WTC11 (cell line): ENCODE data around the gene SLC25A41. TPM values are rescaled to one million over a fixed set of nuclear protein-coding genes. Genes with fewer than 3 reads are reported as not detected.
A peak's percentile ranks its signal among the peaks of the same experiment; 100 is the strongest.

Experiments used
- ATAC-seq: fragments of 200-7000 bp; cut with Tn5 transposase; 2 replicates; pipeline ENCODE4 v1.10.0; 2021; ENCODE audit warnings: mild to moderate bottlenecking, moderate library complexity
- CTCF ChIA-PET: fragments of 300-600 bp; sonication (Branson Sonifier 250); formaldehyde crosslinking; loops from one replicate; lab custom pipeline; 2021; ENCODE audit warnings: antibody characterized with exemption; lab: Charles Lee
- POLR2A ChIA-PET: fragments of 350-600 bp; sonication (Branson Sonifier 250); formaldehyde crosslinking; loops from one replicate; lab custom pipeline; 2021; ENCODE audit warnings: antibody characterized with exemption; lab: Charles Lee
- DNase-seq: peaks from one replicate; pipeline ENCODE4 v3.0.0; 2021; ENCODE audit warnings: low spot score
- H3K27ac Mint-ChIP-seq: 2 replicates; pipeline ENCODE4 v1.8.0; 2021; ENCODE audit warnings: mixed read lengths
- H3K27me3 Mint-ChIP-seq: 2 replicates; pipeline ENCODE4 v1.8.0; 2021; ENCODE audit warnings: low read depth, mild to moderate bottlenecking, moderate library complexity, mixed read lengths
- H3K36me3 Mint-ChIP-seq: 2 replicates; pipeline ENCODE4 v1.8.0; 2021; ENCODE audit warnings: mixed read lengths
- H3K4me1 Mint-ChIP-seq: 2 replicates; pipeline ENCODE4 v1.8.0; 2022; ENCODE audit warnings: mixed read lengths
- H3K4me3 Mint-ChIP-seq: 2 replicates; pipeline ENCODE4 v1.8.0; 2021; ENCODE audit warnings: mild to moderate bottlenecking, moderate library complexity, mixed read lengths
- H3K9me3 Mint-ChIP-seq: 2 replicates; pipeline ENCODE4 v1.8.0; 2021; ENCODE audit warnings: mixed read lengths
- CREM ChIP-seq: sonication (generic); formaldehyde crosslinking; IDR thresholded peaks from 2 replicates; pipeline ENCODE4 v1.8.1; 2022; ENCODE audit warnings: mild to moderate bottlenecking, missing genetic modification reagents, moderate library complexity
- ELF4 ChIP-seq: sonication (generic); formaldehyde crosslinking; IDR thresholded peaks from 2 replicates; pipeline ENCODE4 v1.8.1; 2022; ENCODE audit warnings: low read depth, mild to moderate bottlenecking, moderate library complexity, missing genetic modification reagents
- HMGA2 ChIP-seq: fragments of 250-450 bp; sonication (Bioruptor Pico); IDR thresholded peaks from 2 replicates; pipeline ENCODE4 v1.4.0; 2021; ENCODE audit warnings: mild to moderate bottlenecking, moderate library complexity
- KAT7 ChIP-seq: sonication (generic); formaldehyde crosslinking; IDR thresholded peaks from 2 replicates; pipeline ENCODE4 v1.8.1; 2023; ENCODE audit warnings: missing genetic modification reagents, mild to moderate bottlenecking, borderline replicate concordance
- MYBL2 ChIP-seq: sonication (generic); formaldehyde crosslinking; IDR thresholded peaks from 2 replicates; pipeline ENCODE4 v1.8.1; 2023; ENCODE audit warnings: mild to moderate bottlenecking, moderate library complexity, missing genetic modification reagents
- NFATC4 ChIP-seq: fragments of 250-450 bp; sonication (Bioruptor Pico); IDR thresholded peaks from 2 replicates; pipeline ENCODE4 v1.9.0; 2021; ENCODE audit warnings: mild to moderate bottlenecking
- PRRX2 ChIP-seq: fragments of 250-450 bp; sonication (Bioruptor Pico); IDR thresholded peaks from 2 replicates; pipeline ENCODE4 v1.8.0; 2021; ENCODE audit warnings: mild to moderate bottlenecking
- RELA ChIP-seq: sonication (generic); formaldehyde crosslinking; IDR thresholded peaks from 2 replicates; pipeline ENCODE4 v1.8.1; 2022; ENCODE audit warnings: missing genetic modification reagents, mild to moderate bottlenecking, borderline replicate concordance
- RORB ChIP-seq: fragments of 250-450 bp; sonication (Bioruptor Pico); IDR thresholded peaks from 2 replicates; pipeline ENCODE4 v1.9.0; 2021; ENCODE audit warnings: mild to moderate bottlenecking
- SOX15 ChIP-seq: fragments of 250-450 bp; sonication (Bioruptor Pico); IDR thresholded peaks from 2 replicates; pipeline ENCODE4 v1.9.0; 2021; ENCODE audit warnings: mild to moderate bottlenecking
- TCF7 ChIP-seq: sonication (generic); formaldehyde crosslinking; IDR thresholded peaks from 2 replicates; pipeline ENCODE4 v1.8.0; 2022; ENCODE audit warnings: mild to moderate bottlenecking, low read depth, missing genetic modification reagents, moderate library complexity
- ZNF121 ChIP-seq: sonication (generic); formaldehyde crosslinking; IDR thresholded peaks from 2 replicates; pipeline ENCODE4 v1.8.0; 2023; ENCODE audit warnings: missing genetic modification reagents
- ZNF138 ChIP-seq: sonication (generic); formaldehyde crosslinking; conservative IDR thresholded peaks from 2 replicates; pipeline ENCODE4 v1.8.1; 2022; ENCODE audit warnings: mild to moderate bottlenecking, moderate library complexity, missing genetic modification reagents
- ZNF219 ChIP-seq: sonication (generic); formaldehyde crosslinking; IDR thresholded peaks from 2 replicates; pipeline ENCODE4 v1.8.0; 2023; ENCODE audit warnings: missing genetic modification reagents, mild to moderate bottlenecking, borderline replicate concordance
- ZNF232 ChIP-seq: sonication (generic); formaldehyde crosslinking; IDR thresholded peaks from 2 replicates; pipeline ENCODE4 v1.8.0; 2022; ENCODE audit warnings: mild to moderate bottlenecking, missing genetic modification reagents
- total RNA-seq: library from RNA; stranded (reverse); gene quantifications from 3 replicates; pipeline ENCODE4 v1.2.3, GENCODE V29; 2021
- TF ChIP-seq, protein P1 (sequence below): fragments of 250-450 bp; sonication (Bioruptor Pico); IDR thresholded peaks from 2 replicates; pipeline ENCODE4 v1.8.0; 2021; ENCODE audit warnings: mild to moderate bottlenecking
- TF ChIP-seq, protein P2 (sequence below): sonication (generic); formaldehyde crosslinking; IDR thresholded peaks from 2 replicates; pipeline ENCODE4 v1.8.1; 2022; ENCODE audit warnings: mild to moderate bottlenecking, missing genetic modification reagents, moderate library complexity, borderline replicate concordance
- TF ChIP-seq, protein P3 (sequence below): sonication (generic); formaldehyde crosslinking; IDR thresholded peaks from 2 replicates; pipeline ENCODE4 v1.8.1; 2022; ENCODE audit warnings: low read depth, missing genetic modification reagents, borderline replicate concordance
- TF ChIP-seq, protein P4 (sequence below): sonication (generic); formaldehyde crosslinking; IDR thresholded peaks from 2 replicates; pipeline ENCODE4 v1.8.0; 2023; ENCODE audit warnings: missing genetic modification reagents, mild to moderate bottlenecking, borderline replicate concordance
- TF ChIP-seq, protein P5 (sequence below): sonication (generic); formaldehyde crosslinking; IDR thresholded peaks from 2 replicates; pipeline ENCODE4 v1.8.0; 2022; ENCODE audit warnings: mild to moderate bottlenecking, missing genetic modification reagents
- TF ChIP-seq, protein P6 (sequence below): sonication (generic); formaldehyde crosslinking; IDR thresholded peaks from 2 replicates; pipeline ENCODE4 v1.8.1; 2022; ENCODE audit warnings: mild to moderate bottlenecking, moderate library complexity, missing genetic modification reagents
- TF ChIP-seq, protein P7 (sequence below): sonication (generic); formaldehyde crosslinking; IDR thresholded peaks from 2 replicates; pipeline ENCODE4 v1.8.0; 2022; ENCODE audit warnings: mild to moderate bottlenecking, missing genetic modification reagents
- TF ChIP-seq, protein P8 (sequence below): sonication (generic); formaldehyde crosslinking; IDR thresholded peaks from 2 replicates; pipeline ENCODE4 v1.8.0; 2022; ENCODE audit warnings: mild to moderate bottlenecking, missing genetic modification reagents

SLC25A41 gene
- total RNA-seq, 1 experiment from 2014 or later, result 0.35 TPM

DNA sequence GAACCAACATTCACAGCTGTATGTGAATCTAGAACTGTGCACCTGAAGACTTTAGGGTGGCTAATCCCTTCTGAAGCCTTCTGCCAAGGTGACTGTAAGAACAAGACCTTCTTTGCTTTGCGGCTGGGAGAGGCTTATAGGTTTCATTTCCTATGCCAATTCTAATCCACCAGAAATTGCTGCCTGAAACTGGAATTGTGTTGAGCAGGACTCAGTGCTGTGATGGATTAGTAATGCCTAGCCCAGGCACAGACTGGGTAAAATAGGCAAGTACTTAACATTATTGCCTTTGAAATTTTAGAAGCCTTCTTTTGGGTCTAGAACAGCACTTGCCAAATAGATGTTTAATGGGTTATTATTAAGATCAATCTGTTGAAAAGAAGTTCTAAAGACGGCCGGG is 14.5 kb upstream of the SLC25A41 start:
- Mint-ChIP-seq H3K9me3 (0 out of 2 replicates have a peak, but pooled peaks cover 2% of the 10 kb centered on the region), H3K4me1 (no peaks in the 10 kb centered on the region), H3K27me3 (no peaks in the 10 kb centered on the region), H3K27ac (no peak overlapping the region), H3K4me3 (no peak overlapping the region), H3K36me3 (peaks cover 23% of the 10 kb centered on the region)
- POLR2A ChIA-PET, result no interaction called here
- CTCF ChIA-PET, result no interaction called here
- TF ChIP-seq, protein P1, sequence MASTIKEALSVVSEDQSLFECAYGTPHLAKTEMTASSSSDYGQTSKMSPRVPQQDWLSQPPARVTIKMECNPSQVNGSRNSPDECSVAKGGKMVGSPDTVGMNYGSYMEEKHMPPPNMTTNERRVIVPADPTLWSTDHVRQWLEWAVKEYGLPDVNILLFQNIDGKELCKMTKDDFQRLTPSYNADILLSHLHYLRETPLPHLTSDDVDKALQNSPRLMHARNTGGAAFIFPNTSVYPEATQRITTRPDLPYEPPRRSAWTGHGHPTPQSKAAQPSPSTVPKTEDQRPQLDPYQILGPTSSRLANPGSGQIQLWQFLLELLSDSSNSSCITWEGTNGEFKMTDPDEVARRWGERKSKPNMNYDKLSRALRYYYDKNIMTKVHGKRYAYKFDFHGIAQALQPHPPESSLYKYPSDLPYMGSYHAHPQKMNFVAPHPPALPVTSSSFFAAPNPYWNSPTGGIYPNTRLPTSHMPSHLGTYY (CRISPR knock-in tag), result no peak
- TF ChIP-seq, protein P2, sequence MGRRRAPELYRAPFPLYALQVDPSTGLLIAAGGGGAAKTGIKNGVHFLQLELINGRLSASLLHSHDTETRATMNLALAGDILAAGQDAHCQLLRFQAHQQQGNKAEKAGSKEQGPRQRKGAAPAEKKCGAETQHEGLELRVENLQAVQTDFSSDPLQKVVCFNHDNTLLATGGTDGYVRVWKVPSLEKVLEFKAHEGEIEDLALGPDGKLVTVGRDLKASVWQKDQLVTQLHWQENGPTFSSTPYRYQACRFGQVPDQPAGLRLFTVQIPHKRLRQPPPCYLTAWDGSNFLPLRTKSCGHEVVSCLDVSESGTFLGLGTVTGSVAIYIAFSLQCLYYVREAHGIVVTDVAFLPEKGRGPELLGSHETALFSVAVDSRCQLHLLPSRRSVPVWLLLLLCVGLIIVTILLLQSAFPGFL (CRISPR knock-in tag), result no peak
- TF ChIP-seq, protein P3, sequence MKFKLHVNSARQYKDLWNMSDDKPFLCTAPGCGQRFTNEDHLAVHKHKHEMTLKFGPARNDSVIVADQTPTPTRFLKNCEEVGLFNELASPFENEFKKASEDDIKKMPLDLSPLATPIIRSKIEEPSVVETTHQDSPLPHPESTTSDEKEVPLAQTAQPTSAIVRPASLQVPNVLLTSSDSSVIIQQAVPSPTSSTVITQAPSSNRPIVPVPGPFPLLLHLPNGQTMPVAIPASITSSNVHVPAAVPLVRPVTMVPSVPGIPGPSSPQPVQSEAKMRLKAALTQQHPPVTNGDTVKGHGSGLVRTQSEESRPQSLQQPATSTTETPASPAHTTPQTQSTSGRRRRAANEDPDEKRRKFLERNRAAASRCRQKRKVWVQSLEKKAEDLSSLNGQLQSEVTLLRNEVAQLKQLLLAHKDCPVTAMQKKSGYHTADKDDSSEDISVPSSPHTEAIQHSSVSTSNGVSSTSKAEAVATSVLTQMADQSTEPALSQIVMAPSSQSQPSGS (CRISPR knock-in tag), result no peak
- TF ChIP-seq ZNF219 (CRISPR knock-in tag) (no peak), MYBL2 (CRISPR knock-in tag) (no peak), TCF7 (no peak), SOX15 (no peak), HMGA2 (CRISPR knock-in tag) (no peak), ELF4 (CRISPR knock-in tag) (no peak), ZNF232 (CRISPR knock-in tag) (no peak)
- TF ChIP-seq, protein P4, sequence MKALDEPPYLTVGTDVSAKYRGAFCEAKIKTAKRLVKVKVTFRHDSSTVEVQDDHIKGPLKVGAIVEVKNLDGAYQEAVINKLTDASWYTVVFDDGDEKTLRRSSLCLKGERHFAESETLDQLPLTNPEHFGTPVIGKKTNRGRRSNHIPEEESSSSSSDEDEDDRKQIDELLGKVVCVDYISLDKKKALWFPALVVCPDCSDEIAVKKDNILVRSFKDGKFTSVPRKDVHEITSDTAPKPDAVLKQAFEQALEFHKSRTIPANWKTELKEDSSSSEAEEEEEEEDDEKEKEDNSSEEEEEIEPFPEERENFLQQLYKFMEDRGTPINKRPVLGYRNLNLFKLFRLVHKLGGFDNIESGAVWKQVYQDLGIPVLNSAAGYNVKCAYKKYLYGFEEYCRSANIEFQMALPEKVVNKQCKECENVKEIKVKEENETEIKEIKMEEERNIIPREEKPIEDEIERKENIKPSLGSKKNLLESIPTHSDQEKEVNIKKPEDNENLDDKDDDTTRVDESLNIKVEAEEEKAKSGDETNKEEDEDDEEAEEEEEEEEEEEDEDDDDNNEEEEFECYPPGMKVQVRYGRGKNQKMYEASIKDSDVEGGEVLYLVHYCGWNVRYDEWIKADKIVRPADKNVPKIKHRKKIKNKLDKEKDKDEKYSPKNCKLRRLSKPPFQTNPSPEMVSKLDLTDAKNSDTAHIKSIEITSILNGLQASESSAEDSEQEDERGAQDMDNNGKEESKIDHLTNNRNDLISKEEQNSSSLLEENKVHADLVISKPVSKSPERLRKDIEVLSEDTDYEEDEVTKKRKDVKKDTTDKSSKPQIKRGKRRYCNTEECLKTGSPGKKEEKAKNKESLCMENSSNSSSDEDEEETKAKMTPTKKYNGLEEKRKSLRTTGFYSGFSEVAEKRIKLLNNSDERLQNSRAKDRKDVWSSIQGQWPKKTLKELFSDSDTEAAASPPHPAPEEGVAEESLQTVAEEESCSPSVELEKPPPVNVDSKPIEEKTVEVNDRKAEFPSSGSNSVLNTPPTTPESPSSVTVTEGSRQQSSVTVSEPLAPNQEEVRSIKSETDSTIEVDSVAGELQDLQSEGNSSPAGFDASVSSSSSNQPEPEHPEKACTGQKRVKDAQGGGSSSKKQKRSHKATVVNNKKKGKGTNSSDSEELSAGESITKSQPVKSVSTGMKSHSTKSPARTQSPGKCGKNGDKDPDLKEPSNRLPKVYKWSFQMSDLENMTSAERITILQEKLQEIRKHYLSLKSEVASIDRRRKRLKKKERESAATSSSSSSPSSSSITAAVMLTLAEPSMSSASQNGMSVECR, result no peak
- DNase-seq (no peak), ATAC-seq (no peak)

DNA sequence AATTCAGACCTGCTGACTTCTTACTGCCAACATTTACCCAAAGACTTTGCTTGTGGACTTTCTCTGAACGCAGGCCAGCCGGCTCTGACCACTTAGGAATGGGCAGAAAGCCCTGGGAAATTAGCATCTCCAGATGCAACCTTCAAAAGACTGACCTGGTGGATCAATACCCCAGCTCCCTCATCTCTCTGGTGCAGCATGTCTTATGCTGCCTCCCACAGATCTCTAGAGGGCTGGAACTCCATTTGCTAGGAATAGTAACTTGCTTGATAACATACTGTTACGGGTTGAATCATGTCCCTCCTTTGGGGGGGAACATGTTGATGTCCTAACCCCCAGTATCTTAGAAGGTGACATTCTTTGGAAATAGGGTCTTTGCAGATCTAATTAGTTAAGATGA is 12.9 kb upstream of the SLC25A41 start:
- no peaks in the 10 kb centered on the region for H3K27me3 Mint-ChIP-seq
- ChIA-PET CTCF (interaction anchor here (0.6 kb wide), 1 partner anchor 223 kb away, joined by 3 read pairs; no protein-coding TSS in a partner anchor), POLR2A (no interaction called here)
- ATAC-seq, result no peak
- H3K4me1 Mint-ChIP-seq, result no peaks in the 10 kb centered on the region
- 0 out of 2 replicates have a peak, but pooled peaks cover 2% of the 10 kb centered on the region for H3K9me3 Mint-ChIP-seq
- no peak overlapping the region for H3K4me3 Mint-ChIP-seq
- DNase-seq, result no peak
- H3K36me3 Mint-ChIP-seq, result peaks cover 15% of the 10 kb centered on the region
- peak overlapping the region; percentile 8; the same call in 1 of the 2 replicates for H3K27ac Mint-ChIP-seq
- TF ChIP-seq RELA (CRISPR knock-in tag) (no peak), NFATC4 (CRISPR knock-in tag) (no peak), ZNF138 (CRISPR knock-in tag) (no peak), PRRX2 (CRISPR knock-in tag) (no peak), KAT7 (CRISPR knock-in tag) (no peak), ZNF121 (CRISPR knock-in tag) (no peak), RORB (CRISPR knock-in tag) (no peak), CREM (CRISPR knock-in tag) (no peak), SOX15 (no peak), MYBL2 (CRISPR knock-in tag) (no peak)
- TF ChIP-seq, protein P5, sequence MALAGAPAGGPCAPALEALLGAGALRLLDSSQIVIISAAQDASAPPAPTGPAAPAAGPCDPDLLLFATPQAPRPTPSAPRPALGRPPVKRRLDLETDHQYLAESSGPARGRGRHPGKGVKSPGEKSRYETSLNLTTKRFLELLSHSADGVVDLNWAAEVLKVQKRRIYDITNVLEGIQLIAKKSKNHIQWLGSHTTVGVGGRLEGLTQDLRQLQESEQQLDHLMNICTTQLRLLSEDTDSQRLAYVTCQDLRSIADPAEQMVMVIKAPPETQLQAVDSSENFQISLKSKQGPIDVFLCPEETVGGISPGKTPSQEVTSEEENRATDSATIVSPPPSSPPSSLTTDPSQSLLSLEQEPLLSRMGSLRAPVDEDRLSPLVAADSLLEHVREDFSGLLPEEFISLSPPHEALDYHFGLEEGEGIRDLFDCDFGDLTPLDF (CRISPR knock-in tag), result no peak
- TF ChIP-seq, protein P6, sequence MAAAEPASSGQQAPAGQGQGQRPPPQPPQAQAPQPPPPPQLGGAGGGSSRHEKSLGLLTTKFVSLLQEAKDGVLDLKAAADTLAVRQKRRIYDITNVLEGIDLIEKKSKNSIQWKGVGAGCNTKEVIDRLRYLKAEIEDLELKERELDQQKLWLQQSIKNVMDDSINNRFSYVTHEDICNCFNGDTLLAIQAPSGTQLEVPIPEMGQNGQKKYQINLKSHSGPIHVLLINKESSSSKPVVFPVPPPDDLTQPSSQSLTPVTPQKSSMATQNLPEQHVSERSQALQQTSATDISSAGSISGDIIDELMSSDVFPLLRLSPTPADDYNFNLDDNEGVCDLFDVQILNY (CRISPR knock-in tag), result no peak
- TF ChIP-seq, protein P7, sequence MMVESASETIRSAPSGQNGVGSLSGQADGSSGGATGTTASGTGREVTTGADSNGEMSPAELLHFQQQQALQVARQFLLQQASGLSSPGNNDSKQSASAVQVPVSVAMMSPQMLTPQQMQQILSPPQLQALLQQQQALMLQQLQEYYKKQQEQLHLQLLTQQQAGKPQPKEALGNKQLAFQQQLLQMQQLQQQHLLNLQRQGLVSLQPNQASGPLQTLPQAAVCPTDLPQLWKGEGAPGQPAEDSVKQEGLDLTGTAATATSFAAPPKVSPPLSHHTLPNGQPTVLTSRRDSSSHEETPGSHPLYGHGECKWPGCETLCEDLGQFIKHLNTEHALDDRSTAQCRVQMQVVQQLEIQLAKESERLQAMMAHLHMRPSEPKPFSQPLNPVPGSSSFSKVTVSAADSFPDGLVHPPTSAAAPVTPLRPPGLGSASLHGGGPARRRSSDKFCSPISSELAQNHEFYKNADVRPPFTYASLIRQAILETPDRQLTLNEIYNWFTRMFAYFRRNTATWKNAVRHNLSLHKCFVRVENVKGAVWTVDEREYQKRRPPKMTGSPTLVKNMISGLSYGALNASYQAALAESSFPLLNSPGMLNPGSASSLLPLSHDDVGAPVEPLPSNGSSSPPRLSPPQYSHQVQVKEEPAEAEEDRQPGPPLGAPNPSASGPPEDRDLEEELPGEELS (CRISPR knock-in tag), result no peak
- TF ChIP-seq, protein P8, sequence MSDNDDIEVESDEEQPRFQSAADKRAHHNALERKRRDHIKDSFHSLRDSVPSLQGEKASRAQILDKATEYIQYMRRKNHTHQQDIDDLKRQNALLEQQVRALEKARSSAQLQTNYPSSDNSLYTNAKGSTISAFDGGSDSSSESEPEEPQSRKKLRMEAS (CRISPR knock-in tag), result no peak
